Fibroblast of skin of right biceps (primary cell): ENCODE data around the gene MTF1.
"Not testable (repeated sequence)": the region's sequence is repeated elsewhere in the genome, so short reads cannot be mapped to it uniquely, and the experiment has no call there.

Source experiments
- DNase-seq: peaks from one replicate; pipeline ENCODE4 v3.0.0-alpha.2; 2013

Gene MTF1

GRCh38 chr1:37859507-37860345 is at the start of gene MTF1:
MTF1 (minus strand) TSS chr1:37859592; CDS start chr1:37857658, 1,934 bp downstream.
- DNase-seq = peak; percentile 97

DNA sequence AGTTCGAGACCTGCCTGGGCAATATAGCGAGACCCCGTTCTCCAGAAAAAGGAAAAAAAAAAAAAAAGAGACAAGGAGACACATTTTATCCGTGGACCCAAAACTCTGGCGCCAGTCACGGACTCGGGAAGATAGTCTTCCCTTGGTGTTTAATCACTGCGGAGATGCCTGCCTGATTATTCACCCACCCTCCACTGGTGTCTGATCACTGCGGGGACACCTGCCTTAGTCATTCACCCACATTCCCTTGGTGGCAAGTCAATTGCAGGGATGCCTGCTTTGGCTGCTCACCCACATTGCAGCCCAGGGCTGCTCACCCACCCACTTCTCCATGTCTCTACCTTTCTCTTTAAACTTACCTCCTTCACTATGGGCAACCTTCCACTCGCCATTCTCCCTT is 49.1 kb upstream of the MTF1 start:
- DNase-seq = not testable (repeated sequence)

GRCh38 chr1:37907416-37908125 is 48.2 kb upstream of the MTF1 start:
- not testable (repeated sequence) for DNase-seq

GRCh38 chr1:37906591-37906990 is 47.2 kb upstream of the MTF1 start:
- DNase-seq = not testable (repeated sequence)

GRCh38 chr1:37905727-37906126 is 46.3 kb upstream of the MTF1 start:
- DNase-seq = no peak

GRCh38 chr1:37903921-37904320 is 44.5 kb upstream of the MTF1 start:
- not testable (repeated sequence) for DNase-seq

GRCh38 chr1:37902983-37903382 is 43.6 kb upstream of the MTF1 start:
- DNase-seq = no peak

DNA sequence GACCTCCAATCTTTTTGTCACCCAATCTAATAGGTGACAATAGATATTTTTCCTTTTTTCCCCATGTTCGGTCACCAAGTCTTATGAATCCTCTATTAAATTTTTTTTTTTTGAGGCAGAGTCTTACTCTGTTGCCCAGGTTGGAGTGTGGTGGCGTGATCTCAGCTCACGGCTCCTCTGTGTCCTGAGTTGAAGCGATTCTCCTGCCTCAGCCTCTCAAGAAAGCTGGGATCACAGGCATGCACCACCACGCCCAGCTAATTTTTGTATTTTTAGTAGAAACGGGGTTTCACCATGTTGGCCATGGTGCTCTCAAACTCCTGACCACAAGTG is 42.5 kb upstream of the MTF1 start:
- DNase-seq = no peak

- no peak for DNase-seq
Measured at GRCh38 chr1:37901191-37901892, 42.0 kb upstream of the MTF1 start.

- DNase-seq = not testable (repeated sequence)
Measured at GRCh38 chr1:37897563-37897962, 38.2 kb upstream of the MTF1 start.

DNA sequence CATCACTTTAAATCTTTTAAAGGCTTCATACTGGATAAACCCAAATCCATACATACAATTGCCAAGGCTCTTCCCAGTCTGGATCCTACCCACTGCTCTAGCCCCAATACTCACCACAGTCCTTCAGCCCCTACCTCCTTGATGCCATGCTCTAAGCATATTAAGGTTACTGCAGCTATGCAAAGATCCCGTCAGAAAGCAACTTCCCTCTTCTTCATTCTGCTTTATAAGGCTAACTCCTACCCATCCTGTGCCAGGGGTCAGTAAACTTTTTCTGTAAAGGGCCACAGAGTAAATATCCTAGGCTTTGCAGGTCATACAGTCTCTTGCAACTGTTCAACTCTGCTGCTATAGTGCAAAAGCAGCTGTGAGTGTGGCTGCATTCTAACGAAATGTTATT is 34.3 kb upstream of the MTF1 start:
- DNase-seq = no peak

DNA sequence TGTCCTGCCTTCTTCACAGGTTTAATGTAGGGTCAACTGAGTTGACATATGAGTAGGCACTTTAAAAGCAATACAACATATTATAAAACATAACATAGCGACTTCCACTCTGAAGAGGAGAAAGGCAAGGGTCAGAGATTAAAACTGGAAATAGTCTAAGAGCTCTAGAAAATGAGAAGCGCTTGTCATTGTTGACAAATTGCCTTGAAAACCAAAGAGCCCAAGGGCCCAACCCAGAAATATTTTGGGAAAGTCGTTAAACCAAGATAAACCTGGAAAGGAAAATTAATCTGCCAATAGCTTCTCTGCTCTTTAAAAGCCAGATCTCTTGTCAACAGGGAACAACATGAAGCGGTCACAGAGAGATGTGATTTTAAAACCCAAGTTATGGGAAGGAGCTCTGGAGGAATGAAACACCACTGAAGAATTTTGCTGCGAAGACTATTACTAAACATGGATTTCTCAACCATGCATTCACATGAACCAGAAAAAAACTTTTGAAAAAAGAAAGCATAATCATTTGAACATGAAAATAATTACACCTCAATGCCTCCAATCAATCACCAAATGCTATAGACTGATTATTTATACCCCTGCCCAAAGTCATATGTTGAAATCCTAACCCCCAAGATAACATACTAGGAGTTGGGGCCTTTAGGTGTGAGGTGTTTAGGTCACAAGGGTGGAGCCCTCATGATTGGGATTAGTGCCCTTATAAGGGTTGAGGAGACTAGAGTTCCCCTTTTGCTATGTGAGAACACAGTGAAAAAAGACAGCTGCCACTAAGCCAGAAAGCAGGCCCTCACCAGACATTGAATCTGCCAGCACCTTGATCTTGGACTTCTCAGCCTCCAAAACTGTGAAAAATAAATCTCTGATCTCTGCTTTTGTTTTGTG is 33.0 kb upstream of the MTF1 start:
- peak; percentile 37 for DNase-seq

DNA sequence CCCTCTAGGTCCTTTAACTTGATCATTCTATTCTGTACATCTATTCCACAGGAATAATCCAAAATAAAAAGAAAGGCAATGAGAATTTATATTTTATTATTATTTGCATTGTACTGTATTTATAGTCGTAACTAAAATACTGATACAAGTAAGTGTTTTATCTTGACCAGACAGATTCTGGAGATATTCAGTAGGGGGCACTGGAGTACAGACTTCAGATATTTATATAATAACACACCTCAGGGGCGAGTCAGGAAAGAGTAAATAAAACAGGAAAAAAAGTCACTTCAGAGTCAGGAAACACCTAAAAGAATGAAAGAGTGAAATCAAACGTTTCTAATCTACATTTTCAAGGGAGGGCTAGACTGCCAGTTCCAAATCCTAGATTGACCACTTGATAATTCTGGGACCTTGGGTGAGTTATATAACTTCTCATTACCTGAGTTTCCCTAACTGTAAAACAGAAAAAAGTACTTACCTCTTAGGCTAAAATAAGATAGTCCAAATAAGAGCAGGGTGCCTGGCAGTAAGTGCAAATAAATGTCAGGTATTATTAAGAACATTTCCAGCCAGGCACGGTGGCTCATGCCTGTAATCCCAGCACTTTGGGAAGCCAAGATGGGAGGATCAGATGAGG is 31.1 kb upstream of the MTF1 start:
- peak; percentile 38 for DNase-seq

- DNase-seq = no peak
Measured at GRCh38 chr1:37888022-37888700, 28.8 kb upstream of the MTF1 start.

DNA sequence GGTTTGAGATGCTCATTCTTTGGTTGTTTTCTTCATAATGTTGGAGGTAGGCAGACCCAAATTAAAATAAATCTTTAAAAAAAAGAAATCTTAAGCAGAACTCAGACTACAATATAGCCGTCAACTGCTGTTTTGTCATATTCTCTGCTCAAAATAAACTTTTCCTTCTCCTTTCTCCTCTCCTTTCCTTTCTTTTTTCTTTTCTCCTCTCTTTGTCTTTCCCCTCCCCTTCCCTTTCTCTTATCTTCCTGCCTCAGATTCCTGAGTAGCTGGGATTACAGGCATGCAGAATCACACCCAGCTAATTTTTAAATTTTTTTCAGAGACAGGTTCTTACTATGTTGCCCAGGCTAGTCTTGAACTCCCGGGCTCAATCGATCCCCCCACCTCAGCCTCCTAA is 24.8 kb upstream of the MTF1 start:
- DNase-seq = no peak

DNA sequence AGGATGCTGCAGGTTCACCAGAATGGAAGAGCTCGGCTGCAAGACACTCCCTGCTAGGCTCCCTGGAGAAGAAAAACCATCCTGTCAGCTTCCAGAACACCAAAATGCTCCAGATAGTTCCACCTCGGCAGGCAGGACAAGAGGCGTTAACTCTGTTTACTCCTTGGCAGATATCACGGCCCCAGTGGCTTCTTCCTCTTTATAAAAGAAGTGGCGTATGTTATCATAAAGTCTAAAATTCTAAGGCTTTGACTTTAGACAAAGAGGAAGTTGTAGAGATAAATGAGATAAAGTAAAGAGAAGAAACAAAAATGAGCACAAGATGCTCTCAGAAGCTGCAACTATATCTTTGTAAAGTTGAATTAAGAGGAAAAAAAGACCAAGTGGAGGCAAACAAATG is 24.3 kb upstream of the MTF1 start:
- no peak for DNase-seq

- DNase-seq = no peak
Measured at GRCh38 chr1:37879865-37880264, 20.5 kb upstream of the MTF1 start.

DNA sequence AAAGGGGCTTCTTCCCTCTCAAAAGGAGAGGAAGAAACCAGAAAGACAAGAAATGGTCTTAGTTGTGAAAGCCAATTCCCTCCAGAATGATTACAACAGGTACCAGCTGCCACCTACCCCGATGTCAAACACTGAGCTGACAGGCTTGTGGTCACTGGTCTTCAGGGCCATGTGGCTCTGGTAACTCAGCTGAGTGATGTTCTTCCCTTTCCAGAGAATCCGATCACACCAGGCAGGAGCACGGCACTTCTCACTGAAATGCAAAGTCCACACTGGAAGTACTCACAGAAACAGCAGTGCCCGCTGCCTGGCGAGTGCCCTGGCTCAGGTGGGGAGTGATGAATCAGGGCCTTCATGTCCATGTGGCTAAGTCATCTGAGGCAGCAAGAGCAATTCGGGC is 18.7 kb upstream of the MTF1 start:
- DNase-seq = no peak

DNA sequence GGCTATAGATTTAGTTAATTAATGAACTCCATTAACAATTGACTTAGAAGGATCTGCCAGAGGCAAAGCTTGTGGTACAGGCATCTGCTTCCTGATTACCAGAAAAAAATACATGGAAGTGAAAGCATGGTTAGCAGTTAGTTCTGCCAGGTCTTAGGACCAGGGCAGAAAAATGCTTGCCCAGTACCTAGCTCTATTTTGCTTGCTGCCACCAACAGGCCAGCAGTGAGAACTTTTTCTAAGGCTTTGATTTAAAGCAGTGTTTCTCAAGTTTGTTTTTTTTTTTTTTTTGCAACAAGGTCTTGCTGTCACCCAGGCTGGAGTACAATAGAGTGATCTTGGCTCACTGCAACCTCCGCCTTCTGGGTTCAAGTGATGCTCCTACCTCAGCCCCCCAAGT is 16.4 kb upstream of the MTF1 start:
- DNase-seq = no peak

DNA sequence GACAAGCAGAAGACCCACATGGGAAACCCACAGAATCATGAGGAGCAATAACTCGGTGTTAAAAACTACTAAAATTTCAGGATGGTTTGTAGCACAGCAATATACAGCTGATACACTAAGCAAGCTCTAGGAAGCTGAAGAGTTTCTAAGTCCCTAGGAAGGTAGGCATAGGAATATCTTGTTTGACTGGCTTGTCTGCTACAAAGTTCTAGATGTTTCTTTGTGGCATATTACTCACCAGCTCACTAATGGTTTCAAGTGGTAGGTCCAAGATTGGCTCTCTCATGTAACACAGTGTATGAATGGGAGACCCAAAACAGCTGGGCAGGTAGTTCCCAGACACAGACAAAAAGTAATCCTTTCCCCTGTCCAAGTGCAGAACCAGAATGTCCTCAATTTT is 13.3 kb upstream of the MTF1 start:
- no peak for DNase-seq

- no peak for DNase-seq
Measured at GRCh38 chr1:37868466-37868865, 9.1 kb upstream of the MTF1 start.

- DNase-seq = no peak
Measured at GRCh38 chr1:37867784-37868183, 8.4 kb upstream of the MTF1 start.
